ENCODE measurements around the gene SARS1. TPM values are rescaled to one million over a fixed set of nuclear protein-coding genes. Genes with fewer than 3 reads are reported as not detected.

The SARS1 gene
- total RNA-seq, 1 donor from 2014 or later, result 118 TPM

DNA sequence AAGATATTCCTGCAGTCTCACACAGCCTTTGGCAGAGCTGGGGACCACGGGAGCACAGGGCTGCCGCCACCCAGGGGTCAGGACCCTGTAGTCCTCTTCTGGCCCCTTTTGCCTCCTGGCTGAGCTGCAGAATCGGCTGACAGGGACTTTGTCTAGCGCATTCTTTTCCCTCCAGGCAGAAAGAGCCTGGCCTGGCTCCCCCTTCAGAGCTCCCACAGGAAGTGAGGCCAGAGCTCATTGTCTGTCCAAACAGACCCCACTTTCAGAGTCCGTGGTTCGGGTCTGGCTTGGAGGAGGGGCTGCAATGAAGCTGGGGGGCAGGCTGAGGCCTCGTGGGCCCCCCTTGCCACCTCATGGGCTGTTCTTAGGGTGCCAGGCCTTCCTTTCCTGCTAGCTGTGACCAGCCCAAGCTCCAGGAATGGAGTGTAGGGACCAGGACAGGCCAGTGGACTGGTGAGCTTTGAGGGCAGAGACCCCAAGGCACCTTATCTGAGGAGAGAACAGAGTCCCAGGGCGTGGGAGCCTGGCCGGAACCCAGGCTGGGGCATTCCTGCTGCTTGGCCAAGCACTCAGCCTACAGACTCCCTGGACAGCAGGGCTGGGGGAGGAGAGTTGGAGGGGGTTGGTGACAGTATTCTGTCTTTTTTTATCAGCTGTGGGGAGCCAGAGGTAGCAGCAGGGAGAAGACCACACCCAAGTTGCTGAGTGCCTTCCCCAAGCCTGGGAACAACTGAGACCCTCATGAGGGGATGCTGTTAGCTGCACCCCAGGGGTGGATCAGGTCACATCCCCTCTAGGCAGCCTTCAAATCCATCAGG lies 40.3 kb downstream of the SARS1 start:
- Histone ChIP-seq H2AFZ (replicated peaks) (peak overlapping the region; percentile 37), H4K20me1 (ENCODE audit: low read depth) (peaks cover 4% of the 10 kb centered on the region), H3K27ac (peak overlapping the region; percentile 87), H3K36me3 (no peaks in the 10 kb centered on the region), H3K79me2 (ENCODE audit: low read depth) (peaks cover 86% of the 10 kb centered on the region), H3K9me3 (ENCODE audit: low read depth) (no peaks in the 10 kb centered on the region), H3K4me1 (peaks cover 53% of the 10 kb centered on the region), H3K4me3 (peak overlapping the region; percentile 31), H3K9ac (no peak overlapping the region), H3F3A (ENCODE audit: low read depth) (peaks cover 42% of the 10 kb centered on the region), H3K27me3 (peaks cover 3% of the 10 kb centered on the region), H3K4me2 (peak overlapping the region; percentile 72)
- Mint-ChIP-seq H3K4me3 (peak overlapping the region; percentile 67), H3K36me3 (peaks cover 39% of the 10 kb centered on the region), H3K9me3 (peaks cover 23% of the 10 kb centered on the region), H3K27ac (peak overlapping the region; percentile 89), H3K27me3 (ENCODE audit: insufficient read depth, low read depth) (peaks cover 7% of the 10 kb centered on the region), H3K4me1 (peaks cover 67% of the 10 kb centered on the region)
- TF ChIP-seq, protein P1, sequence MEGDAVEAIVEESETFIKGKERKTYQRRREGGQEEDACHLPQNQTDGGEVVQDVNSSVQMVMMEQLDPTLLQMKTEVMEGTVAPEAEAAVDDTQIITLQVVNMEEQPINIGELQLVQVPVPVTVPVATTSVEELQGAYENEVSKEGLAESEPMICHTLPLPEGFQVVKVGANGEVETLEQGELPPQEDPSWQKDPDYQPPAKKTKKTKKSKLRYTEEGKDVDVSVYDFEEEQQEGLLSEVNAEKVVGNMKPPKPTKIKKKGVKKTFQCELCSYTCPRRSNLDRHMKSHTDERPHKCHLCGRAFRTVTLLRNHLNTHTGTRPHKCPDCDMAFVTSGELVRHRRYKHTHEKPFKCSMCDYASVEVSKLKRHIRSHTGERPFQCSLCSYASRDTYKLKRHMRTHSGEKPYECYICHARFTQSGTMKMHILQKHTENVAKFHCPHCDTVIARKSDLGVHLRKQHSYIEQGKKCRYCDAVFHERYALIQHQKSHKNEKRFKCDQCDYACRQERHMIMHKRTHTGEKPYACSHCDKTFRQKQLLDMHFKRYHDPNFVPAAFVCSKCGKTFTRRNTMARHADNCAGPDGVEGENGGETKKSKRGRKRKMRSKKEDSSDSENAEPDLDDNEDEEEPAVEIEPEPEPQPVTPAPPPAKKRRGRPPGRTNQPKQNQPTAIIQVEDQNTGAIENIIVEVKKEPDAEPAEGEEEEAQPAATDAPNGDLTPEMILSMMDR (IDR thresholded peaks at IDR 0.05), result no peak
- TF ChIP-seq EZH2phosphoT487 (IDR thresholded peaks at IDR 0.05) (no peak), EZH2 (IDR thresholded peaks at IDR 0.05) (no peak)
- peak; percentile 77 for DNase-seq (ENCODE audit: low spot score)

DNA sequence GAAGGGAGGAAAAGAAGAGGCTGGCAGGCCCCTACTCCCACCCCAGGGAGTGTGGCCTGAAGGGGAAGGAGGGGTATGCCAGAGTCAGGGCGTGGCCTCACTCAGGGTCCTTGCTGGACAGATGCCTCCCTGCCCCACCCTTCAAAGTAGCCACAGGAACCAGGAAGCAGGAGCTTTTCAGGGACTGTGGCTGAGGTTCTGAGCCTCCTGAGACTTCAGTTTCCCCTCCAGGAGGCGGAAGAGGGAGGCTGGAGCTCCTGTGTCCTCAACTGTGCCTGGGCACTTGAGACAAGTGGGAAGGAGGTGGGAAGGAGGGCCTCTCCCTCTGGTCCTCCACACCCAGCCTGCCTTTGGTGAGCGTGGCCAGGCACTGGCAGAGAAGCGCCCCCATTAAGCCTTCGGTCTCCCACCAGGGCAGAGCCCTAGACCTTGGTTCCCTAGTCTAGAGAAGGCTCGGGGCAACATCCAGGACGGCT lies 40.9 kb downstream of the SARS1 start:
- TF ChIP-seq, protein P1 (IDR thresholded peaks at IDR 0.05), result no peak
- TF ChIP-seq EZH2phosphoT487 (IDR thresholded peaks at IDR 0.05) (no peak), EZH2 (IDR thresholded peaks at IDR 0.05) (no peak)
- H3K27me3 ChIP-seq, result peaks cover 3% of the 10 kb centered on the region
- H3K4me1 ChIP-seq, result peaks cover 57% of the 10 kb centered on the region
- peaks cover 7% of the 10 kb centered on the region for H3K27me3 Mint-ChIP-seq (ENCODE audit: insufficient read depth, low read depth)
- H2AFZ ChIP-seq (replicated peaks), result no peak overlapping the region
- peaks cover 47% of the 10 kb centered on the region for H3F3A ChIP-seq (ENCODE audit: low read depth)
- peak overlapping the region; percentile 67 for H3K4me3 Mint-ChIP-seq
- DNase-seq (ENCODE audit: low spot score), result no peak
- peak overlapping the region; percentile 71 for H3K27ac ChIP-seq
- peaks cover 42% of the 10 kb centered on the region for H3K36me3 Mint-ChIP-seq
- peak overlapping the region; percentile 31 for H3K4me3 ChIP-seq
- H3K27ac Mint-ChIP-seq, result peak overlapping the region; percentile 89
- no peaks in the 10 kb centered on the region for H3K9me3 ChIP-seq (ENCODE audit: low read depth)
- peaks cover 23% of the 10 kb centered on the region for H3K9me3 Mint-ChIP-seq
- no peaks in the 10 kb centered on the region for H3K36me3 ChIP-seq
- peaks cover 70% of the 10 kb centered on the region for H3K4me1 Mint-ChIP-seq
- no peak overlapping the region for H3K9ac ChIP-seq
- H4K20me1 ChIP-seq (ENCODE audit: low read depth), result peaks cover 4% of the 10 kb centered on the region
- peak overlapping the region; percentile 72 for H3K4me2 ChIP-seq
- H3K79me2 ChIP-seq (ENCODE audit: low read depth), result peaks cover 85% of the 10 kb centered on the region

DNA sequence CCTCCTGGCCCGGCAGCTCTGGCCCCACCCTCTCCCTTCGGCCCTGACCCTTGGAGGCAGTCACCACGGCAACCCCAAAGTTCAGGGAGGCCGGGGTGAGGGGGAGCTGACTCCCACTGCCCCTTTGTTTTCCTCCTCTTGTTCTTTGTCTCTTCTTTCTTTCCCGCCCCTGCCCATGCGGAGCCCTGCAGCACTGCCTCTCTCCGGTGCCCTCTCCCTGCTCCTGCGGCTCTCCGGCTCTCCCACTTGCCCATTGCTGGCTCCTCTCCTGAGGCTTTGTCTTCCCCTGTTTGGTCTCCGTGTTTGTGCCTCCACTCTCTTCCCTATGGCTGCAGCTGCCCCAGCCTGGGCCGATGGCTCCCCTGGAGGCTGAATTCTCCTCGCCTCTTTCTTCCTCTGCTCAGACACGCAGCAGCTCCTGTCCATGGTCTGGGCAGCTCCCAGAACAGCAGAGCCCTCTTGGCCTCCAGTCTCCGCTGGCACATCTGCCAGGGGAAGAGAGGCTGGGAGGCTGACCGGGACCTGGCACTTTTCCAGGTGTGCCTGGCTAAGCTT lies 41.5 kb downstream of the SARS1 start:
- peaks cover 4% of the 10 kb centered on the region for H4K20me1 ChIP-seq (ENCODE audit: low read depth)
- H3K9me3 ChIP-seq (ENCODE audit: low read depth), result no peaks in the 10 kb centered on the region
- Mint-ChIP-seq H3K9me3 (peaks cover 23% of the 10 kb centered on the region), H3K4me1 (peaks cover 76% of the 10 kb centered on the region), H3K36me3 (peaks cover 42% of the 10 kb centered on the region), H3K27ac (peak overlapping the region; percentile 89), H3K4me3 (peak overlapping the region; percentile 67), H3K27me3 (ENCODE audit: insufficient read depth, low read depth) (peaks cover 8% of the 10 kb centered on the region)
- H3F3A ChIP-seq (ENCODE audit: low read depth), result peaks cover 49% of the 10 kb centered on the region
- peak; percentile 84 for DNase-seq (ENCODE audit: low spot score)
- H3K27me3 ChIP-seq, result peaks cover 1% of the 10 kb centered on the region
- TF ChIP-seq, protein P1 (IDR thresholded peaks at IDR 0.05), result peak; percentile 36
- no peak for TF ChIP-seq EZH2 (IDR thresholded peaks at IDR 0.05)
- H3K79me2 ChIP-seq (ENCODE audit: low read depth), result peaks cover 80% of the 10 kb centered on the region
- H3K27ac ChIP-seq, result peak overlapping the region; percentile 71
- no peak overlapping the region for H3K9ac ChIP-seq
- H3K4me3 ChIP-seq, result peak overlapping the region; percentile 31
- H3K4me2 ChIP-seq, result peak overlapping the region; percentile 72
- no peak overlapping the region for H2AFZ ChIP-seq (replicated peaks)
- H3K4me1 ChIP-seq, result peaks cover 58% of the 10 kb centered on the region
- no peaks in the 10 kb centered on the region for H3K36me3 ChIP-seq

Measured in neural progenitor cell (in vitro differentiated cells).